ENCODE measurements around the gene ZNF280D. TPM values are rescaled to one million over a fixed set of nuclear protein-coding genes. Genes with fewer than 3 reads are reported as not detected.

ZNF280D gene
- total and polyA plus RNA-seq, 2 experiments from 2014 or later = 8.0 to 24.6 TPM

- no peak for TF ChIP-seq EZH2phosphoT487 (IDR thresholded peaks at IDR 0.05; ENCODE audit: insufficient read depth, low read depth)
- TF ChIP-seq EZH2 (IDR thresholded peaks at IDR 0.05; ENCODE audit: insufficient read depth, poor library complexity, severe bottlenecking) = no peak
- no peak overlapping the region for H3K4me3 ChIP-seq
Observed at GRCh38 chr15:56690733-56691132, 42.6 kb downstream of the ZNF280D start.

GRCh38 chr15:56683908-56684307, 49.4 kb downstream of the ZNF280D start:
- in situ Hi-C loops (cut with MboI) = loop anchor here (25.0 kb wide), 1 partner anchor 103 kb away; no protein-coding TSS in a partner anchor
- Histone ChIP-seq H3K27ac (no peak overlapping the region), H3K4me1 (ENCODE audit: insufficient read depth) (no peaks in the 10 kb centered on the region), H4K20me1 (ENCODE audit: insufficient read depth) (no peaks in the 10 kb centered on the region), H3K79me2 (ENCODE audit: insufficient read depth) (no peaks in the 10 kb centered on the region; the same call in 1 of the 2 replicates), H3K4me3 (no peak overlapping the region), H3K9ac (no peak overlapping the region), H3K27me3 (replicated peaks; ENCODE audit: insufficient read depth) (no peaks in the 10 kb centered on the region), H3K9me3 (ENCODE audit: low read depth) (no peaks in the 10 kb centered on the region), H3F3A (ENCODE audit: insufficient read depth) (no peaks in the 10 kb centered on the region), H2AFZ (no peak overlapping the region), H3K9me2 (ENCODE audit: insufficient read depth) (no peaks in the 10 kb centered on the region), H3K4me2 (ENCODE audit: unreplicated experiment) (no peak overlapping the region), H3K36me3 (ENCODE audit: low read depth) (peaks cover 12% of the 10 kb centered on the region; the same call in 1 of the 2 replicates)
- WGBS, 2 experiments (ENCODE audit: low coverage in 1 of 2, low lambda C conversion rate in 2 of 2, missing lambda C conversion rate in 2 of 2) = 100% methylated on average over 1 of the region's 1 CpG
- TF ChIP-seq EZH2phosphoT487 (IDR thresholded peaks at IDR 0.05; ENCODE audit: insufficient read depth, low read depth) (no peak), EZH2 (IDR thresholded peaks at IDR 0.05; ENCODE audit: insufficient read depth, poor library complexity, severe bottlenecking) (no peak)
- DNase-seq = peak; percentile 3

More at GRCh38 chr15:56690733-56691132, 42.6 kb downstream of the ZNF280D start:
- Histone ChIP-seq H3K4me2 (ENCODE audit: unreplicated experiment) (no peak overlapping the region), H4K20me1 (ENCODE audit: insufficient read depth) (no peaks in the 10 kb centered on the region), H3K9me2 (ENCODE audit: insufficient read depth) (no peaks in the 10 kb centered on the region), H3K4me1 (ENCODE audit: insufficient read depth) (no peaks in the 10 kb centered on the region; the same call in 1 of the 2 replicates), H3F3A (ENCODE audit: insufficient read depth) (no peaks in the 10 kb centered on the region), H3K79me2 (ENCODE audit: insufficient read depth) (no peaks in the 10 kb centered on the region), H3K27me3 (replicated peaks; ENCODE audit: insufficient read depth) (no peaks in the 10 kb centered on the region), H3K27ac (no peak overlapping the region), H3K9me3 (ENCODE audit: low read depth) (no peaks in the 10 kb centered on the region), H3K9ac (no peak overlapping the region), H2AFZ (no peak overlapping the region), H3K36me3 (ENCODE audit: low read depth) (peaks cover 8% of the 10 kb centered on the region; the same call in 1 of the 2 replicates)
- in situ Hi-C loops (cut with MboI) = loop anchor here (25.0 kb wide), 1 partner anchor 97 kb away; no protein-coding TSS in a partner anchor
- DNase-seq = no peak
- WGBS, 2 experiments (ENCODE audit: low coverage in 1 of 2, low lambda C conversion rate in 2 of 2, missing lambda C conversion rate in 2 of 2) = 95 to 100% methylated on average over 1 of the region's 1 CpG

GRCh38 chr15:56681113-56681512, 52.2 kb downstream of the ZNF280D start:
- TF ChIP-seq EZH2phosphoT487 (IDR thresholded peaks at IDR 0.05; ENCODE audit: insufficient read depth, low read depth) (no peak), EZH2 (IDR thresholded peaks at IDR 0.05; ENCODE audit: insufficient read depth, poor library complexity, severe bottlenecking) (no peak)
- Histone ChIP-seq H3K36me3 (ENCODE audit: low read depth) (peaks cover 20% of the 10 kb centered on the region), H3K4me2 (ENCODE audit: unreplicated experiment) (no peak overlapping the region), H3K27me3 (replicated peaks; ENCODE audit: insufficient read depth) (no peaks in the 10 kb centered on the region), H3F3A (ENCODE audit: insufficient read depth) (no peaks in the 10 kb centered on the region), H4K20me1 (ENCODE audit: insufficient read depth) (no peaks in the 10 kb centered on the region), H3K4me1 (ENCODE audit: insufficient read depth) (no peaks in the 10 kb centered on the region), H3K9me2 (ENCODE audit: insufficient read depth) (no peaks in the 10 kb centered on the region), H3K79me2 (ENCODE audit: insufficient read depth) (no peaks in the 10 kb centered on the region; the same call in 1 of the 2 replicates), H3K9ac (no peak overlapping the region), H3K9me3 (ENCODE audit: low read depth) (no peaks in the 10 kb centered on the region), H3K4me3 (no peak overlapping the region), H2AFZ (no peak overlapping the region), H3K27ac (no peak overlapping the region)
- no peak for DNase-seq
- in situ Hi-C loops (cut with MboI) = loop anchor here (25.0 kb wide), 1 partner anchor 106 kb away; no protein-coding TSS in a partner anchor

GRCh38 chr15:56679225-56679624, 54.1 kb downstream of the ZNF280D start:
- no peaks in the 10 kb centered on the region for H4K20me1 ChIP-seq (ENCODE audit: insufficient read depth)
- H3K79me2 ChIP-seq (ENCODE audit: insufficient read depth) = no peaks in the 10 kb centered on the region
- H3K36me3 ChIP-seq (ENCODE audit: low read depth) = peaks cover 16% of the 10 kb centered on the region
- no peak overlapping the region for H3K9ac ChIP-seq
- no peak overlapping the region for H3K4me2 ChIP-seq (ENCODE audit: unreplicated experiment)
- no peaks in the 10 kb centered on the region for H3K27me3 ChIP-seq (replicated peaks; ENCODE audit: insufficient read depth)
- no peak overlapping the region for H2AFZ ChIP-seq
- H3F3A ChIP-seq (ENCODE audit: insufficient read depth) = no peaks in the 10 kb centered on the region
- no peak overlapping the region for H3K4me3 ChIP-seq
- in situ Hi-C loops (cut with MboI) = loop anchor here (25.0 kb wide), 1 partner anchor 108 kb away; no protein-coding TSS in a partner anchor
- no peaks in the 10 kb centered on the region for H3K4me1 ChIP-seq (ENCODE audit: insufficient read depth)
- H3K27ac ChIP-seq = no peak overlapping the region
- H3K9me3 ChIP-seq (ENCODE audit: low read depth) = no peaks in the 10 kb centered on the region
- no peak for DNase-seq
- TF ChIP-seq EZH2 (IDR thresholded peaks at IDR 0.05; ENCODE audit: insufficient read depth, poor library complexity, severe bottlenecking) = no peak
- no peak for TF ChIP-seq EZH2phosphoT487 (IDR thresholded peaks at IDR 0.05; ENCODE audit: insufficient read depth, low read depth)
- no peaks in the 10 kb centered on the region for H3K9me2 ChIP-seq (ENCODE audit: insufficient read depth)

GRCh38 chr15:56678571-56678970, 54.7 kb downstream of the ZNF280D start:
- WGBS, 2 experiments (ENCODE audit: low coverage in 1 of 2, low lambda C conversion rate in 2 of 2, missing lambda C conversion rate in 2 of 2) = 97 to 100% methylated on average over 4 of the region's 4 CpGs
- in situ Hi-C loops (cut with MboI) = loop anchor here (25.0 kb wide), 1 partner anchor 109 kb away; no protein-coding TSS in a partner anchor

More at GRCh38 chr15:56678571-56678970, 54.7 kb downstream of the ZNF280D start:
- Histone ChIP-seq H3K9me3 (ENCODE audit: low read depth) (no peaks in the 10 kb centered on the region), H4K20me1 (ENCODE audit: insufficient read depth) (no peaks in the 10 kb centered on the region), H3K4me1 (ENCODE audit: insufficient read depth) (no peaks in the 10 kb centered on the region), H3K27ac (no peak overlapping the region), H3K9me2 (ENCODE audit: insufficient read depth) (no peaks in the 10 kb centered on the region), H2AFZ (no peak overlapping the region), H3K4me2 (ENCODE audit: unreplicated experiment) (no peak overlapping the region), H3K4me3 (no peak overlapping the region), H3F3A (ENCODE audit: insufficient read depth) (no peaks in the 10 kb centered on the region), H3K9ac (no peak overlapping the region), H3K27me3 (replicated peaks; ENCODE audit: insufficient read depth) (no peaks in the 10 kb centered on the region), H3K36me3 (ENCODE audit: low read depth) (peaks cover 16% of the 10 kb centered on the region), H3K79me2 (ENCODE audit: insufficient read depth) (no peaks in the 10 kb centered on the region)
- DNase-seq = no peak
- TF ChIP-seq EZH2 (IDR thresholded peaks at IDR 0.05; ENCODE audit: insufficient read depth, poor library complexity, severe bottlenecking) (no peak), EZH2phosphoT487 (IDR thresholded peaks at IDR 0.05; ENCODE audit: insufficient read depth, low read depth) (no peak)

All from GM23248 (cell line).